ENCODE results near the gene ENTPD3.

GRCh38 chr3:40350529-40350928, 36.5 kb upstream of the ENTPD3 start:
- no peak for TF ChIP-seq CTCF (IDR thresholded peaks at IDR 0.05)
- no peak for TF ChIP-seq EZH2 (IDR thresholded peaks at IDR 0.05; ENCODE audit: borderline replicate concordance, insufficient read depth, low read depth, low read length, poor library complexity, severe bottlenecking)
